AG08395 (cell line): ENCODE measurements around the gene PLEKHA6.

ENCODE experiments used
- DNase-seq: peaks from one replicate; pipeline ENCODE4 v3.0.0; 2012; ENCODE audit warnings: mixed read lengths, low spot score

PLEKHA6 gene

DNA sequence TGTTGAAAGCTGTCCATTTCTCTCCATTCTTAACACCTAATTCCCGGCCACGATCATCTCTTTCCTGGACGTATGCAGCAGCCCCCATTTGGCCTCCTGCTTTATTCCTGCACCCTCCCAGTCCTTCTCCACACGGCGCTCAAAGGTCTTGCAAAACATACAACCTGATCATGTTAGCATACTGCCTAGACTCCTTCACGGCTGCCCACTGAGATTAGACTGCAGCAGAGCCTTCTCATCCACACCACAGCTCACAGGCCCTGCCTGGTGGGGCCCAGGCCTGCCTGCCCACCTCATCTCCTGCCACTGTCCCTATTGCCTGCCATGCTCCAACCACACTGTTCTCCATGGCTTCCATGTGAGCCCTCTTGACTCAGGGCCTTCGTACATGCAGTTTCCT, 148.7 kb downstream of the PLEKHA6 start:
- DNase-seq = no peak

DNA sequence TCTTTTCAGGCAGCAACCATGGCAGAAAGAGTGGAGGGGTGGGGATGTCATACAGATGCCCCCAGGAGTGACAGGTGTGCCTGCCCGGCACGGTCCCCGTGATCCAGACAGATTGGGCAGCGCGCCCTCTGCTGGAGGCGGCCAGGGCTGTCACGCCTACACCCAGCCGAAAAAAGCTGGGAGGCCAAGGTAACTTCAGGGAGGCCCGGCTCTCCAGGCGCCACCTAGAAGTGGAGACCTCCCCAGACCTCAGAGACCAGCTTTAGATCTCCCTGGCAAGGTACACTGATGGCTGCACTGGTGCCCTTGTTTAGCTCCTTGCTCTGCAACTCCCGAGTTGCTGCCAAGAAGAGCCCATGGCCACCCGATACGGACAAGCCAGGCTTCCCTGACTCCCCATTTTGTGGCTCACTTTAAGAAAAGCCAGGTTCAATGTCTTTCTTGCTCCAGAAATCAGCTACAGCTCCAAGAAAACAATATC, 152.6 kb downstream of the PLEKHA6 start:
- DNase-seq = peak; percentile 76

DNA sequence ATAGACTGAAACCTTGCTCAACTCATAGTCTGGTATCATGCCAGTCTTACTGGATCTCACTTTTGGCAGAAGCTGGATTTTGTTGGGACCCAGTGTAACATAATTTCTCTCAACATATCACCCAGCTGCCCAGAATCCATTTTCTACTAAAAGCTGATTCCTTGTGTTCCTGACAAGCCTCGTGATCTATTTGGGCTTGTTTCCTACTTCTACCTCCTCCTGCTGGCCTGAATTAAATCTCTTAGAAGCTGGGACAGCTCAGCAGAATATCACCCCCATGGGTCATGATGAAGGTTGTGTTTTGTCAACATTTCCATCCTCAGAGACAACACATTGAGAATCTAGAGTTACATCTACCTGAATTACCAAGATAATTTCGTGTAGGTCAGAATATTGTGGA, 153.6 kb downstream of the PLEKHA6 start:
- DNase-seq = peak; percentile 37

DNA sequence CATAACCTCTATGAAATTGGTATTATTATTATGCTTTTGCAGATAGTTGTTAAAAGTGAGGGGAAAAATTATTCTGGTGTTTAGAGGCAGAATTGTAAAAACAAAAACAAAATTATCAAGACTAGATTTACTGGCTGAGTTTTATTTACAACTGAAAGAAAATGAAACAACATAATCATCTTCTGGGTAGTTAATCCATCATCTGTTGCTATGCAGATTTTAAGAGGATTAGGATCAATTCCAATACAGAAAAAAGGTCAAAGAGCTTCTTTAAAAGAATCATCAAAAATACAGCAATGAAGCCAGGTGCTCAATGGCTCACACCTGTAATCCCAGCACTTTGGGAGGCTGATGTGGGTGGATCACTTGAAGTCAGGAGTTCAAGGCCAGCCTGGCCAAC, 154.2 kb downstream of the PLEKHA6 start:
- no peak for DNase-seq

DNA sequence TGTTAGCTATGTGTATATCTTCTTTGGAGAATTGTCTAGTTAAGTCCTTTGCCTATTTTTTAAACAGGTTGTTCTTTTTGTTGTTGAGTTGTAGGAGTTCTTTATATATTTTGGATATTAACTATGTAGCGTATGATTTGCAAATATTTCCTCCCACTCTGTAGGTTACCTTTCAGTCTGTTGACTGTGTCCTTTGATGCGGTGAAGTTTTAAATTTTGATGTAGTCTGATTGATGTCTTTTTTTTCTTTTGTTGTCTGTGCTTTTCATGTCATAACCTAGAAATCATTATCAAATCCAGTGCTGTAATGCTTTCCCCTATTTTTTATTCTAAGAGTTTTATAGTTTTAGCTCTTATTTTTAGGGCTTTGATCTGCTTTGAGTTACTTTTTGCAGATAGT, 154.8 kb downstream of the PLEKHA6 start:
- no peak for DNase-seq

DNA sequence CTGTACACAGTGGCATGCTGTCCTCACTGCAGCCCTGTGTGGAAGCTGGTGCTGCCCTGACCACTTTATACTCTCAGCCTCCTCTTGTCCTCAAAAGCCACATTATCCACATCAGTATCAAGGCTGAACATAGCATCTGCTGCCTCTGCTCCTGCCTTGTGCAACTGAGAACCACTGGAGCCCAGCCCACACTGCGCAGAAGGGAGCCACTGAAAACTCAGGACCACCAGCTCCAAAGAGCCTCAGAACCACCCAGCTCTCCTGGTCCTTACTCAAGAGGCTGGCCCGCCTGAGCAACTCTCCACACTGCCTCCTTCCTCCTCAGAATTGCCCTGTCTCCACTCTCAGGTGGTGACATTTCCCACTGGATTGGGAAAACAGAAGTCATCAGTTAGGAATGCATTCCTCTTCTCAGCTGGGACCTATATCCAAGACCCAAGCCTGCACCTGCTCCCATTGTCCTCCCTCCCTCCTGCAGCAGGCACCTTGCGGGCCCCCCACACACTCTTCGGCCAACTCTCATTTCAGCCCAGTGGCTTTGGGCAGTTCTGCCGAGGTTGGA, 156.4 kb downstream of the PLEKHA6 start:
- DNase-seq = no peak

DNA sequence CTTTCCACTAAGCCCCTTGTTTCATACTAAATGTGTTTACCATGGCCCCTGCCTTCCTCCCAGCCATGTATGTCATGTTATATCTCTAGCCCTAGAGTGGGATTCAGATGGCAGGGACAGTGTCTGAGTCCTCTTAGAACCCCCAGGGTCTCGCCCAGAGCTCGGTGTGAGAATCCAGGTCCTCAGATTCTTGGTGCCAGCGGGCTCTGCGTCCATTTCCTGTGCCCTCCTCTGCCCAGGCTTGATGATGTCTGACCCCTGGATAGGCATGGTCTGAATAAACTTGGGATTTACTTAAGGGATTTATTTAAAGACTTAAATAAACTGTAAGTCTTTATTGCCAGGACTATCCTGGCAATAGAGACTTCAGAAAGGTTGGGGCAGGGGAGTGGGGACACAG, 157.2 kb downstream of the PLEKHA6 start:
- no peak for DNase-seq

DNA sequence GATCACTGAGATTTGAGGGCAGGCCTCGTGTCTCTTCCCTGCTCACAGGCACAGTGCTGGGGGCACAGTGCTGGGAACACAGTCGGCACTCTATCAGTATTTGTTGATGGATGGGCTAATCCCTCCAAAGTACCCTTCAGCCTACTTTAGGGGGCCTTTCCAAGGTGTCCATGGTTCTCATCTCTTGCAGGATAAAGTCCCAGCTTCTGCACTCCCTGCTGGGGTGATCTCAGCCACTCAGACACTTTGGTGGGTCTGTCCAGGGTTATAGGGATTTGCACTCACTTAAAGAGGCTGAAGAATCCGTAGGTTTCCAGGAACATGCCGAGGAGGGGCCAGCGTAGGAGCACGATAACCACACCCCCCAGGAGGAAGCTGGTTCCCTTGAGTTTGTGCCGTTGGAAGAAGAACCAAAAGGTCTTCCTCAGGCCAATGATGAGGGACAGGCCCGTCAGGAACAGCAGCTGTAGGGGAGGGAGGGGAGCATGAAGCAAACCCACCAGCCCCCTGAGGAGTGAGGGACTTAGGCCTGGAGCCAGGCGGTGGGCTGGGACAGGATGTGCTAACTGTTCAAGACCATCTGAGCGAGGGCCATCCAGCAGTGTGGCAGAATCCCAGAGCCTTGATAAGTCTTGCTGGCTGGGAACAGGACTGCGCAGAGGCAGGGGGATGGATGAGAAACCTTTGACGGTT, 158.2 kb downstream of the PLEKHA6 start:
- no peak for DNase-seq

DNA sequence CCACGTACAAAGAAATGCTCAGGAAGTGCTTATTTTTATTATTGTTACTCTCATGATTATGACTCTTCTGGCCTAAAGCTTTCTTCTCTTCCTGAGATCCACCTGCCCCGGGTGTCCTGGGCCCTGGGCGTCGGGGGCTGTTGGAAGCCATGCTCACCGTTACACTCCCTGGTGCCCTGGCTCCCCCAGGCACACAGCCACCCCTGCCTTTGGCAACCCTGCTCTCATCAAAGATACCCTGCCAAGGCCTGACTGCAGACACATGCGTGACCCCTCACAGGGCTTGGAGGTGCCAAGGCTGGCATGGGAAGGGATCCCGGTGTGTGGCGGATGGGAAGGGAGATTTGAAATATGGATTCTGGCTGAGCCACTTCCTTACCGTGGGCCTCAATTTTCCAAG, 160.2 kb downstream of the PLEKHA6 start:
- no peak for DNase-seq

DNA sequence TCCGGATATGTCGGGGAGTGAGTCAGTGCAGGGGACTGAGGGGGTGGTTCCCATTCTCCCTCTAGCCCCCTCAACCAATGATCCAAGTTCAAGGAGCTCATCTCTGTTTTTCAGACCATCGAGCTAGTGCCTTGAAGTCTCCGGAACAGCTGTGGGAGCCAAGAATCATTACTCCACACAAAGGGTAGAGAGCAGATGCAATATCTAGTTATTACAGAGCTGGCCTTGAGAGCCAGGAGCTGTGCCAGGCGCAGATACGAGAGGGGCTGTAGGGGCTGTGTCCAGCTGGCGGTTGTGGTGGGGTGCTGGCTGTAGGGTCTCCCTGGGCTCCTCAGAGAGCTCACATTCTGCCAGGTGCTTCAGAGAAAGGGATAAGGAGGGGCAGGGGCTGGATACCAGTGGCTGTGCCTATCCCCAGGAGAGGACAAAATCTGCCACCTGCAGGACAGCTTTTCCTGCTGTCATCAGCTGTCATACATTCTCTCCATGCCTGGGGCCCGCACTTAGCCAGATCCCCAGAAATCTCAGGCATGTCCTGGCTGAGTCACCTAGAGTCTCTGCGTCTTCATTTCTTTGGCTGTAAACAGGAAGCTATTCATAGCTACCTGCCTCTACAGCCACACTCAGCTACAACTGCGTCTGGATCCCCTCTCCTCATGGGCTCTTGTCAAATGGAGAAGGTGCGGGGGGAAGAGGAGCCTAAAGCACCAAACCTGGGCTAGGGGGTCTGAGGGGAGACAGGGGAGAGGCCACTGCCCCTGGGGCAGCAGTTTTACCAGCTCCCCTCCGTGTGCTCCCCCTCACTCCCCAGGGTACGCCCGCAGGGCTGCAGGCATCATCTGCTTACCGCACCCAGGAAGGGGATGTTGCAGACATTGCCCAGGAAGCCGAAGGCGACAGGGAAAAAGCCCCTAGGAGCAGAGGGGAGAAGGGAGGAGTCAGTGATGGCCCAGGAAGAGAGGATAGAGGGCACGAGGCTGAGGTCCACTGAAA, 161.1 kb downstream of the PLEKHA6 start:
- peak; percentile 78 for DNase-seq

DNA sequence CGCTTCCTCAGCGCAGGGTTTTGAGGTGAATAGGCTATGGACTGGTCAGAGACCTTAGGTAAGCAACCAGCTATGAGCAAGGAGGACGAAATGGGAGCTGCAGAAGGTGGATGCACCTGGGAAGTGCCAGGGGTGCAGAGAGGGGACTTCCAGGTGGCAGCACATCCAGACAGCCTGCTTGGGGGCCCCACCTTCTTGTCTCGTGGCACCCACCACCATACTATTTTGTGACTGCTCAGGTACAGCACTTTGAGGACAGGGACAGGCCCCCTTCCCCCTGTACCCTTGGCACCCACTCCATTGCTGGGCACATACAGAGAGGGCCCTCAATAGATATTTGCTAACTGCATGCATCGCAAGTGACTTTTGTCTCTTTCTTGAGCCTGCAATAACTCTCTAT, 162.7 kb downstream of the PLEKHA6 start:
- DNase-seq = no peak

DNA sequence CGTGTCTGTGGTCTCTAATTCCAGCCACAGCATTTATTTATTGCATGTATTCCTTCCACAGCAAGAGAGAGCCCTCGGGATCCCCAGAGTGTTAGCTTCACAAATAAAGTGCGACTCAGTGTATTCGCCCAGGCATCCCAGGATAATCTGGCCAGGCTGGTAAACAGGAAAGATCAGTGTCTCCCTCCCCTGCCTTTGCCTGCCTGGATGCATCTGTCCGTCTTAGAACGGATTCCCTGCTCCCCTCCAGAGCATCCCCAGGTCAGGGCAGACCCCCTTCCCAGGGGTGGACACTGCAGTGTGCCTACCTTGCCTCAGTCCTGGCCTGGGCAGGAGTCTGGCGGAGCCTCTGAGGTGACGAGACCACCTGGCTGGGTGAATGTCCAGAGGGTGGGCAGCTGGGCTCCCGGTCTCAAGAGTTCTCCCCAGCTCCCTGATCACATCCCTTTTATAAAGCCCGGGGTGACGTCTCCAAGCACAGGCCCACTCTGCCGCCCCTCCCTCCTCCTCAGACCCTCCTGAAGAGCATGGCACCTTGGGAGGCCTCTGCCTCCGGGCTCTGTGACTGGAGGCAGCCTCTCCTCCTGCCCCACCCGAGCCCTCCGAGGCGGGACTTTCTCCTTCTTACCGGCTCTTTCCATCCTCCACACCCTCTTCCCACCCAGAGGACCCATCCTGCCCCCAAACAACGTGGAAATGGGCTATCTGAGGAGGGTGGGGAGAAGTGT, 163.5 kb downstream of the PLEKHA6 start, which contains the start of gene KISS1:
Gene KISS1 (minus strand): TSS at position 424 of the 728 bp plus-strand sequence. CDS start 3,615 bp downstream, outside the sequence.
- no peak for DNase-seq

DNA sequence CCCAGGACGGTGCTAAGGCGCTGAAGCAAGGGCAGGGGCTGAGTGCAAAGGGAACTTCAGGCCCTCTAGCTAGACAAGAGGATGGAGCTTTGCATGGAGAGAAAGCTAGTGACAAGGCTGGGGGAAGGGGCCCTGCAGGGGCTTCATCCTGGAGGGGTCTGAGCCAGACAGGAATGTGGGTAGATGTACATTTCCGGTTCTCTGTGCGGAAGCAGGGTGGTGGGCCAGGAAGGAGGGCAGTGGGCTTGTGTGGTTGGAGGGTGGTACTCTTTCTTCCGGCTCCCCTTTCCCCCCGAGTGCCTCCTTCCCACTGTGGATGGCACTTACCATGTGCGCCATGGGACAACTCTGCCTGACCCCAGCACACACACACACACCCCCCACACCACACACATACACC, 165.0 kb downstream of the PLEKHA6 start:
- DNase-seq = no peak

DNA sequence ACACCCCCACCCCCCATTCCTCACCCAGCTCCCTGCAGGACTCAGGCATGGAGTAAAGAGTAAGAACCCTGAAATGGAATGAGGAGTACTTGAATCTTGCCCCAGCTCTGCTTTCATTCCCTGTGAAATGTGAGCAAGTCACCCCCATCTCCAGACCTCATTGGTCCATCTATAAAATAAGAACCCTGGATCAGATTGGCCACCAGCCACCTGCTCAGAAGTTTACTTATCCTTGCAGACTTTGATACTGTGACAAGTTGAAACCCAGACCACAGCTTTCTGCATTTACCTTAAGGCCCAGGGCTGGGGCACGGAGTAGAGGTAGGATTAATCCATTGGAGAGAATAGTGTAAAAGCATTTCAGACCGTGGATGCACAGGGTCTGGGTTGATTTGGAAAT, 165.6 kb downstream of the PLEKHA6 start:
- no peak for DNase-seq

DNA sequence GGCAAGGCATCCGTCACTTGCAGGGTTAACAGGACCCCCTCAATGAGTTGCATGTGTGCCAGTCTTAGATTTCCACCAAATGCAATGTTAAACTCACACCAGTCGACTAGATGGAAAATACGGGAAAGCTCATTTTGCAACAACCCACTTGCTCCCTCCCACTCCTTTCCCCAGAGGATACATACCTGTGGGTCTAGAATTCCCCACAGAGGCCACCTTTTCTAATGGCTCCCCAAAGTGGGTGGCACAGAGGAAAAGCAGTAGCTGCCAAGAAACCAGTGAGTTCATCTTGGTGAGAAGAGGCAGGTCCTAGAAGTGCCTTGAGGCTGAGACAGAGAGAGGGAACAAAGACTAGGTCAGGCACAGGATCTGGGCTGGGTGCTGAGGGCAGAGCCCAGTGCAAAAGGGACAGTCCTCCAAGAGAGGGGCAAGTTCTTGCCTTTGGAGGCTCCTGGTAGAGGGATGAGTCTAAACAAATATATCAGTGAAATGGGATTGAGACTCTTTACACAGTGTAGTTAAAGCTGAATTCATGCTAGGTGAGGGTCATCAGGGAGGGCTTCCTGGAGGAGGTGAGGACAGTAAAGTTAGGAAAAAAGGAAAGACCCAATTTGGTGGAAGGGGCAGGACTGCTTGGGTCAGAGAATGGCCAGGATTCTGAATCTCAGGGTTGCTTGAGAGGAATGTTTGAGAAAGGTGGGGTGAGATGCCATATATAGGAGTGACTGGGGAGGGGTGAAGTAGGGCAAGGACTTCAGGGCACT, 167.0 kb downstream of the PLEKHA6 start:
- DNase-seq = no peak

DNA sequence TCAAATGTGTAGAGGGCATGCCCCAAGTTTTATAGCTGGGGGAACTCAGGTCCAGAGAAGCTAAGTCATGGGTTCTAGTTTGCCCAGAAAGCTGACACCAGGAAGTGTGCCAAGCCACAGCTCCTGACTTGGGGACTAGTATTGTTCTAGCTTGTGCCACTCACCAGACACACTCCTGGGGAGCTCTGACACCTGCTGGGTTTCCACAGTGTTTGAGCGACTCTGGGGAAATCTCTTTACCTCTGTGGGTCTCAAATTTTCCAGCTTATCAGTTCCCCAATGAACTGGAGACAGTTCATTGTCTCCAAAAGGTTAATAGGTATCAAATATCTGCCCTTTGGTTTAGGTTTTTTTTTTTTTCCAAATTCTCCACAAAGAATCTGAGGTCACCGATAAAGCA, 167.7 kb downstream of the PLEKHA6 start:
- no peak for DNase-seq

DNA sequence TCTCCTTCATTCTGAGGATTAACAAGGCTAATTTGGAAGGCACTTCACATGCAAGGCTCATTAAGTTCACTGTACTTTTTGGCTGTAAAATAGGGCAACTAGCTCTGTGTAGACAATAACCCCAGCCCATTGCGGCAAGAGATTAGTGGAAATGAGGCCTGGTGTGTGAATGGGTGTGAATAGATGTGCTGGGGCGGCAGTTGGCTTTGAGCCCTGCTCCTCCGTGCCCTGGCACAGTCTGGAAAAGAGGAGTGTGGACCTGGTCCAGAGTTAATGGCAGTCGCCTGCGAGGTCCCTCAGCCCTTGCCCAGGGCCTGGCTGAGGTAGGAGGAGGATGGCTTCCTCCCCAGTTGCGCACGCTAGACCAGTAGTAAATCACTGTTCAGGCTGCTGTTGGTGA, 168.3 kb downstream of the PLEKHA6 start:
- DNase-seq = no peak

DNA sequence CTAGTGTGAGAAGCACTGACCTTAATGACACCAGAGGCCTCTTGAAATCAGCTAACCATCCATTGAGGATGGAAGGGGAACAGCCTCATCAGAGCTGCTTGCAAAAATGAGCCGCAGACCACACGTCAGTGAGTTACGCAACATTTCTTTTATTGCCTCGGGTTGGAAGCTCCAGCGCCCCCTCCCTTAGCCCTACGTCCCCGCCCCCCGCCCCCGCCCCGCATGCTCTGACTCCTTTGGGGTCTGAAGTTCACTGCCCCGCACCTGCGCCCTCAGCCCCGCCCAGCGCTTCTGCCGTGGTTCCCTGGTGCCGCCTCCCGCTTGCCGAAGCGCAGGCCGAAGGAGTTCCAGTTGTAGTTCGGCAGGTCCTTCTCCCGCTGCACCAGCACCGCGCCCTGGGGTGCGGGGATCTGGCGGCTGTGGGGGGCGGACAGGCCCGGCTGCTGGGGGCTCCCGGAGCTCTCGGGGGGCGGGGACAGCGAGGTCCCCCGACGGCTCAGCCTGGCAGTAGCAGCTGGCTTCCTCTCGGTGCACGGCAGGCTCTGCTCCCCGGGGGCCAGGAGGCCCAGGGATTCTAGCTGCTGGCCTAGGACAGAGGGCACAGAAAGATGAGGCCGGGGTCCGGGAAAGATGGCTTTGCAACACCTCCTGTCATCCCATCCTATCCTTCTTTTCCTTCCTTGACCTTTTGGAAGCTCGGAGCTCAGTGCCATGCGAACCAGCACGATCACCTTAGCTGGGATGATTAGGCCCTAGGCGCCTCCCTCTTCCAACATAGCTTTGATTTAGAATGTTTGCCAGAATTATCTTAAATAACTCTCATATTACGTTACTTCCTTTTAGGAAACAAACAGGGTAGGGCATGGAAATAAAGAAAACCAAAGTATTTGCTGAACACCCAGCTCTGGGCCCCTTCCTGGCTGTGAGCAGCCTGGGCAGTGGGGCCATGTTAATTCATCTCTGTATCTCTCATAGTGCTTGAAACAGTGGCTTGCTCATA, 169.2 kb downstream of the PLEKHA6 start:
- peak; percentile 52 for DNase-seq

DNA sequence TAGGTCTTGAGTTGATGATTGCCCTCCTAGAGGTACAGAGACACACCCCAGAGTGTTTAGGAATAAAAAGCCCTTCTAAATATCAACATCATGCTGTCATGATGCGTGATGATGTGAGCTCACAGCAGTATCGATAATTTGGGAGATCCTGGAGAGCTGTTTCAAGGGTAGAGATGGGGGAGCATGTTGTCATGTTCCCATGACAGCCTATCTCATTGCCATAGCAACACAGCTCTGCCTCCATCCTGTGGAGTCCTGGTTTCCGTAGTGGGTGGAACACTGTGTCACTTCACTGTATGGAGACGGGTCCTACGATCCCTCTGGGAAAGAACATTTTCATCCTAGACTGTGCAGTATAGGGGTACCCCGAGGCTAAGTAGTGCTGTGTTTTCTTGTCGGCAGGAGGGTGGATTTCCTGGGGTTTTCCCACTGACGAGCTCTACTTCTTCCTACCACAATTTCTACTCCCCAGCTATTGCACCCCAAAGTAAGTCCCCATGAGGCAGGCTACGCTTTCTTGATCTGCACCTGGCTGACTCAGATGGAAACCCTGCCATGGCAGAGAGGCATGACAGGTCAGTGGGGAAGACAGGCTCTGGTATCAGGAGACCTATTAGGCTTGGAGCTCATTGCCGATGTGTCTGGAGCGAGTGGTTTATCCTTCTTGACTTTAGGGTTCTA, 170.6 kb downstream of the PLEKHA6 start:
- DNase-seq = no peak
